Heart left ventricle (tissue), 13 donors: ENCODE data around the gene ANXA2.

Source experiments
- POLR2A ChIP-seq, 2 donors: fragments of 450-650 bp; IDR thresholded peaks; one replicate each; pipeline ENCODE4 v1.6.1; 2017; ENCODE audit warnings: antibody characterized with exemption in 2 of 2, mild to moderate bottlenecking in 2 of 2, moderate library complexity in 2 of 2
- TF ChIP-seq, protein P1 (sequence below), 12 donors: fragments of 200-600 bp; sonication (generic) in 4 of 12; IDR thresholded peaks; one replicate each; pipeline versions ENCODE4 v1.5.0 to v1.8.0; 2018 to 2022; ENCODE audit warnings: antibody characterized with exemption in 12 of 12, mild to moderate bottlenecking in 5 of 12
- donor health status: ischemic (EF 13 %, LVEDD 7.1; RV severe dilation, severe dysfunction).
- donor health status: DM: no; HTN: yes; CAD: no.
- donor health status: DM: no; HTN: no; CAD: no.
- donor health status: ischemic (EF 25% LVEDD 6.9; RV normal size, moderate dysfunction).
- donor health status: ischemic (EF 25% LVEDD 5.7; RV mildly dilated, moderate dysfunction).
- donor health status: ischemic (EF 35%, LVEDD 5.7; RV mildly dilated, moderate dysfunction).
- donor health status: nonischemic (EF 11% LVEDD 7.7; RV severe dilation, severe dysfunction).
- donor health status: DM: yes; HTN: yes; CAD: no.
- donor health status: PGD.
- donor health status: ischemic (EF 29% LVEDD 5.4; RV normal size, mild dysfunction).
- donor health status: nonischemic (EF 23%, LVEDD 6.1; RV moderate dilation, normal function).

DNA sequence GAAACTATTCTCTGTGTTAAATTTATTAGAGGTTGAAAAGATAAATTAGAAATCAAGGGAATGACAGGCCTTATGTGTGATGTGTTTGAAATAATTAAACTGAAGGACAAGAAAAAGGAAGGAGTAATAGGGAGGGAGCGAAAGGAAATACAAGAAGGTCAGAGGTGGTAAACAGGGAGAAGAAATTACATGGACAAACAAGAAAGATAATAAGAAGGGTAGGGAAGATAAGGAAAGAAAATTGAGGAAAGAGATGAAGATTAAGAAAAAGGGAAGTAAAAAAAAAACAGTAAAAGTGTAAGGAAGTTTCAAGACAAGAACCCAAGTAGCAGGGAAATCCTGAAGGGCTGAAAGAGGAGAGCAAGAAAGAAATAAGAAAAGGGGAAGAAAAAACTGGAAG, 26.2 kb upstream of the ANXA2 start:
- TF ChIP-seq, protein P1, sequence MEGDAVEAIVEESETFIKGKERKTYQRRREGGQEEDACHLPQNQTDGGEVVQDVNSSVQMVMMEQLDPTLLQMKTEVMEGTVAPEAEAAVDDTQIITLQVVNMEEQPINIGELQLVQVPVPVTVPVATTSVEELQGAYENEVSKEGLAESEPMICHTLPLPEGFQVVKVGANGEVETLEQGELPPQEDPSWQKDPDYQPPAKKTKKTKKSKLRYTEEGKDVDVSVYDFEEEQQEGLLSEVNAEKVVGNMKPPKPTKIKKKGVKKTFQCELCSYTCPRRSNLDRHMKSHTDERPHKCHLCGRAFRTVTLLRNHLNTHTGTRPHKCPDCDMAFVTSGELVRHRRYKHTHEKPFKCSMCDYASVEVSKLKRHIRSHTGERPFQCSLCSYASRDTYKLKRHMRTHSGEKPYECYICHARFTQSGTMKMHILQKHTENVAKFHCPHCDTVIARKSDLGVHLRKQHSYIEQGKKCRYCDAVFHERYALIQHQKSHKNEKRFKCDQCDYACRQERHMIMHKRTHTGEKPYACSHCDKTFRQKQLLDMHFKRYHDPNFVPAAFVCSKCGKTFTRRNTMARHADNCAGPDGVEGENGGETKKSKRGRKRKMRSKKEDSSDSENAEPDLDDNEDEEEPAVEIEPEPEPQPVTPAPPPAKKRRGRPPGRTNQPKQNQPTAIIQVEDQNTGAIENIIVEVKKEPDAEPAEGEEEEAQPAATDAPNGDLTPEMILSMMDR (IDR thresholded peaks at IDR 0.05), result no peak
- no peak for TF ChIP-seq POLR2A (IDR thresholded peaks at IDR 0.05)
